Endodermal cell (in vitro differentiated cells): ENCODE measurements around the gene PTPRK. TPM values are rescaled to one million over a fixed set of nuclear protein-coding genes. Genes with fewer than 3 reads are reported as not detected.

Source experiments
- DNase-seq: peaks from one replicate; pipeline ENCODE4 v3.0.0-alpha.2; 2017
- H3K27ac ChIP-seq: 2 replicates; pipeline ENCODE4 v1.5.1; 2013; ENCODE audit warnings: mild to moderate bottlenecking, low read depth, low read length, moderate library complexity
- H3K27me3 ChIP-seq: 2 replicates; pipeline ENCODE4 v1.6.1; 2013; ENCODE audit warnings: mild to moderate bottlenecking, low read length, moderate library complexity; ENCODE audit not compliant: insufficient read depth, control insufficient read depth, poor library complexity, severe bottlenecking
- H3K36me3 ChIP-seq: 2 replicates; pipeline ENCODE4 v1.7.0; 2013; ENCODE audit warnings: mild to moderate bottlenecking, low read length, moderate library complexity; ENCODE audit not compliant: control insufficient read depth, insufficient read depth
- H3K4me1 ChIP-seq: one replicate; pipeline ENCODE4 v1.7.0; 2013; ENCODE audit warnings: low read length; ENCODE audit not compliant: control insufficient read depth, insufficient read depth
- H3K4me3 ChIP-seq: 2 replicates; pipeline ENCODE4 v1.5.1; 2013; ENCODE audit warnings: mild to moderate bottlenecking, low read length, moderate library complexity
- H3K9ac ChIP-seq: 2 replicates; pipeline ENCODE4 v1.6.1; 2013; ENCODE audit warnings: mild to moderate bottlenecking, low read length, moderate library complexity; ENCODE audit not compliant: poor library complexity, severe bottlenecking; ENCODE audit errors: extremely low read depth
- H3K9me3 ChIP-seq: 2 replicates; pipeline ENCODE4 v1.6.1; 2013; ENCODE audit warnings: mild to moderate bottlenecking, low read length, moderate library complexity; ENCODE audit not compliant: control insufficient read depth
- H3K27ac Mint-ChIP-seq: 2 replicates; pipeline ENCODE4 v1.8.0; 2020; ENCODE audit warnings: mixed read lengths
- H3K27me3 Mint-ChIP-seq: 2 replicates; pipeline ENCODE4 v1.8.0; 2021; ENCODE audit warnings: mild to moderate bottlenecking, mixed read lengths; ENCODE audit not compliant: insufficient read depth
- H3K36me3 Mint-ChIP-seq: 2 replicates; pipeline ENCODE4 v1.8.0; 2020; ENCODE audit warnings: low read depth, mixed read lengths
- H3K4me1 Mint-ChIP-seq: 2 replicates; pipeline ENCODE4 v1.8.0; 2020; ENCODE audit warnings: mixed read lengths
- H3K4me3 Mint-ChIP-seq: 2 replicates; pipeline ENCODE4 v1.8.0; 2020; ENCODE audit warnings: mild to moderate bottlenecking, moderate library complexity, mixed read lengths
- H3K9me3 Mint-ChIP-seq: 2 replicates; pipeline ENCODE4 v1.8.0; 2020; ENCODE audit warnings: mild to moderate bottlenecking, mixed read lengths
- WGBS, 2 experiments: methylation state at CpG; one replicate each; pipeline versions ENCODE4 v1.1.5 to v1.1.7; 2013; ENCODE audit warnings: missing lambda C conversion rate in 2 of 2, mixed read lengths in 1 of 2; ENCODE audit not compliant: insufficient coverage in 1 of 2, insufficient read length in 1 of 2; 5-methylcytosine and 5-hydroxymethylcytosine counted together
- total RNA-seq, 2 donors: library from RNA; stranded (reverse); fragmentation: NEBNext Ultra II Directional in 1 of 2; extraction: Animal tissue kit (Norgen Biotek cat#: 25700) in 1 of 2; gene quantifications; 2 replicates in 1 of 2; 3 replicates in 1 of 2; pipeline ENCODE4 v1.2.1, GENCODE V29; 2021
- TF ChIP-seq, protein P1 (sequence below): fragments of 200-600 bp; sonication (generic); conservative IDR thresholded peaks from 2 replicates; pipeline ENCODE4 v1.5.0; 2021; ENCODE audit warnings: antibody characterized with exemption, mild to moderate bottlenecking

Gene PTPRK
- total RNA-seq, 2 donors from 2014 or later, result 46.4 to 57.6 TPM

DNA sequence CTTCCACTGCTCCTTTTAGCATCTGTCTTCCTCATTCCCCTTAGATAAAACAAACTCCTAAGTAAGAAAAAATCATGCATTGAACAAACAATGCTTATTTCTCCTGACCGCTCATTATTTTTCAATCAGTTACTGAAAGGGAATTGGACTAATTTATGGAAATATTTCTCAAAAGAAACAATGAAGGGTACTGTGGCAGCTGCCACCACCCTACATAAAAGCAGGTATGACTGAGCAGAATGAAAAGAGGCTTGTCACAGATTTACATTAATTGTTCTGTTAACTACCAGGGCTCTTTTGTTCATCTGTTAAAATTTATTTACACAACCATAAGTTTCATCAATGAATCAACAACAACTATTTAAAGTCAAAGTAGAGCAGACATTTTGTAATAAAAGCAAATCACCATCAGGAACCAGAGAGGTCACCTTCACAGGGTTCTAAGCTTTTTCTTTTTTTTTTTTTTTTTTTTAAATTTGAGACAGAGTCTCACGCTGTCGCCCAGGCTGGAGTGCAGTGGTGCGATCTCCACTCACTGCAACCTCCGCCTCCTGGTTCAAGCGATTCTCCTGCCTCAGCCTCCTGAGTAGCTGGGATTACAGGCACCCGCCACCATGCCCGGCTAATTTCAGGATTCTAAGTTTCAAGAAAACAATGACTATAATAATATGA is 204.0 kb downstream of the PTPRK start:
- Mint-ChIP-seq H3K9me3 (no peaks in the 10 kb centered on the region), H3K36me3 (peaks cover 3% of the 10 kb centered on the region), H3K27ac (peak overlapping the region; percentile 53), H3K27me3 (no peaks in the 10 kb centered on the region), H3K4me3 (no peak overlapping the region), H3K4me1 (peaks cover 35% of the 10 kb centered on the region)
- no peaks in the 10 kb centered on the region for H3K27me3 ChIP-seq
- H3K9ac ChIP-seq, result no peak overlapping the region
- TF ChIP-seq, protein P1, sequence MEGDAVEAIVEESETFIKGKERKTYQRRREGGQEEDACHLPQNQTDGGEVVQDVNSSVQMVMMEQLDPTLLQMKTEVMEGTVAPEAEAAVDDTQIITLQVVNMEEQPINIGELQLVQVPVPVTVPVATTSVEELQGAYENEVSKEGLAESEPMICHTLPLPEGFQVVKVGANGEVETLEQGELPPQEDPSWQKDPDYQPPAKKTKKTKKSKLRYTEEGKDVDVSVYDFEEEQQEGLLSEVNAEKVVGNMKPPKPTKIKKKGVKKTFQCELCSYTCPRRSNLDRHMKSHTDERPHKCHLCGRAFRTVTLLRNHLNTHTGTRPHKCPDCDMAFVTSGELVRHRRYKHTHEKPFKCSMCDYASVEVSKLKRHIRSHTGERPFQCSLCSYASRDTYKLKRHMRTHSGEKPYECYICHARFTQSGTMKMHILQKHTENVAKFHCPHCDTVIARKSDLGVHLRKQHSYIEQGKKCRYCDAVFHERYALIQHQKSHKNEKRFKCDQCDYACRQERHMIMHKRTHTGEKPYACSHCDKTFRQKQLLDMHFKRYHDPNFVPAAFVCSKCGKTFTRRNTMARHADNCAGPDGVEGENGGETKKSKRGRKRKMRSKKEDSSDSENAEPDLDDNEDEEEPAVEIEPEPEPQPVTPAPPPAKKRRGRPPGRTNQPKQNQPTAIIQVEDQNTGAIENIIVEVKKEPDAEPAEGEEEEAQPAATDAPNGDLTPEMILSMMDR, result no peak
- no peaks in the 10 kb centered on the region for H3K36me3 ChIP-seq
- no peaks in the 10 kb centered on the region for H3K9me3 ChIP-seq
- H3K4me3 ChIP-seq, result no peak overlapping the region
- no peak for DNase-seq
- WGBS, 2 experiments, result 94 to 96% methylated on average over 4 to 8 of the region's 8 CpGs
- H3K27ac ChIP-seq, result no peak overlapping the region
- peaks cover 6% of the 10 kb centered on the region for H3K4me1 ChIP-seq

DNA sequence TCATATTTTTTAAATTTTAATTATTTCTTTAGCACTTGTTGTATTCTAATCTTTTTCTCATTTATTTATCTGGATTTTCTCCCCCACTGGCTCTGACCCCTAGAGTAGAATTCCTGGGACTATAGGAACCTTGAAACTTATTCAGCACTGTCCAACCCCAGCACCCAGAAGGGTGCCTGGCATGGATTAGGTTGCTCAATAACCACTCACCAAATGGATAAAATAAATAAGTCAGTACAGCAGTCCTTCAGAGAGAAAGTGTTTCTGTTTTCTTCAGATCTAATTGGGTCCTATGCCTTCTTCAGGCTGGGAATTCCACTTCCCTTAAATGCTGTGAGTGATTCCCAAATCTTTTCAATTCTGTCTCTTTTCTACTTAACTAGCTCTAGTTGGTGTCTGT is 206.2 kb downstream of the PTPRK start:
- TF ChIP-seq, protein P1, result no peak
- no peak overlapping the region for H3K4me3 ChIP-seq
- H3K4me1 ChIP-seq, result peaks cover 18% of the 10 kb centered on the region
- no peaks in the 10 kb centered on the region for H3K27me3 Mint-ChIP-seq
- no peak overlapping the region for H3K27ac ChIP-seq
- no peak overlapping the region for H3K4me3 Mint-ChIP-seq
- no peaks in the 10 kb centered on the region for H3K36me3 ChIP-seq
- H3K9me3 ChIP-seq, result no peaks in the 10 kb centered on the region
- no peaks in the 10 kb centered on the region for H3K9me3 Mint-ChIP-seq
- H3K27ac Mint-ChIP-seq, result no peak overlapping the region
- peaks cover 38% of the 10 kb centered on the region for H3K4me1 Mint-ChIP-seq
- H3K27me3 ChIP-seq, result no peaks in the 10 kb centered on the region
- H3K36me3 Mint-ChIP-seq, result no peaks in the 10 kb centered on the region
- DNase-seq, result no peak
- no peak overlapping the region for H3K9ac ChIP-seq

DNA sequence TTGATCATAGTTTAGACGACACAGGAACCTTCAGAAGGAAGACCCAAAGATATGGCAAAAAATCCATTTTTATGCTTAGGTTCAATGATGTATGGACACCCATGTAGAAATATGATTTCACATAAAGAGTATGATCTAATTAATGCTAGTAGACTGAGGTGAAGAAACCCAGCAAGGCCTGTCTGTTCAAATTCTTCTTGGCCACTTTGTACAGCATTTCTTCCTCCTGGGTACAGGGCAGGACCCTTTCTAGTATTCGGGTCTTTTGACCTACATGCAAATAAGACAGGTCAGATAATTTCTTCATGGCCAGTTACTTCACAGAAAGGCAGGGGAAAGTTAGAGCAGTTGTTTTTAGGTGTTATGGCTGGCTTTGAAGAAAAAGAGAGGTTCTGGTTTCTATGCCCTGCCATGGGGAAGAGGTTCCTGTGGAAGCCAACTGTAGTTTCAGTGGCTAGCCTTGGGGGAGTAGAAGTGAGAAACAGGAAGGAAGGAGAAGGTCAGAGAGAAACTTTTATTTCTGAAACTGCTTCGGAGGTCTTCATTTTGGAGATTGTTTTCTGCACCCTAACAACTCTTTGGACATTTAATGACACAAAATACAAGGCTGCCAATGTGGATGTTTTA is 208.3 kb downstream of the PTPRK start:
- no peaks in the 10 kb centered on the region for H3K36me3 Mint-ChIP-seq
- Histone ChIP-seq H3K9me3 (no peaks in the 10 kb centered on the region), H3K27ac (no peak overlapping the region), H3K4me1 (peaks cover 18% of the 10 kb centered on the region), H3K4me3 (no peak overlapping the region), H3K36me3 (no peaks in the 10 kb centered on the region), H3K9ac (no peak overlapping the region), H3K27me3 (no peaks in the 10 kb centered on the region)
- WGBS, 2 experiments, result 94 to 100% methylated on average over 1 to 3 of the region's 3 CpGs
- TF ChIP-seq, protein P1, result no peak
- no peaks in the 10 kb centered on the region for H3K9me3 Mint-ChIP-seq
- H3K27ac Mint-ChIP-seq, result no peak overlapping the region
- H3K4me1 Mint-ChIP-seq, result peaks cover 34% of the 10 kb centered on the region
- no peak overlapping the region for H3K4me3 Mint-ChIP-seq
- no peak for DNase-seq
- no peaks in the 10 kb centered on the region for H3K27me3 Mint-ChIP-seq
